H1 (cell line): ENCODE measurements around the gene CD300C. TPM values are rescaled to one million over a fixed set of nuclear protein-coding genes. Genes with fewer than 3 reads are reported as not detected.

ENCODE experiments used
- CTCF ChIA-PET: fragments of 300-600 bp; sonication (Branson Sonifier 250); formaldehyde crosslinking; loops from one replicate; lab custom pipeline; 2021; ENCODE audit not compliant: partially characterized antibody; lab: Charles Lee
- POLR2A ChIA-PET: fragments of 300-600 bp; sonication (Branson Sonifier 250); formaldehyde crosslinking; loops from one replicate; lab custom pipeline; 2021; ENCODE audit warnings: inconsistent platforms; ENCODE audit not compliant: partially characterized antibody; lab: Charles Lee
- DNase-seq, 2 experiments: peaks; one replicate each; pipeline versions ENCODE4 v3.0.0 to v3.0.0-alpha.2; 2010 to 2022; ENCODE audit warnings: low spot score in 2 of 2, low read depth in 1 of 2, mixed read lengths in 1 of 2
- FAIRE-seq: peaks from 2 replicates; lab custom pipeline; 2011; peaks lifted over from hg19 to GRCh38; lab: Jason Lieb, UNC
- H2AFZ ChIP-seq: 2 replicates; pipeline ENCODE4 v1.8.1; 2012; ENCODE audit warnings: low read length, inconsistent platforms
- H2AK5ac ChIP-seq: 2 replicates; pipeline ENCODE4 v1.6.1; 2013; ENCODE audit warnings: low read depth, low read length
- H2BK120ac ChIP-seq: replicated peaks from 2 replicates; pipeline ENCODE3; 2013; ENCODE audit warnings: low read depth, low read length, inconsistent platforms
- H2BK12ac ChIP-seq: 2 replicates; pipeline ENCODE4 v1.6.1; 2013; ENCODE audit warnings: low read depth, low read length
- H2BK15ac ChIP-seq: 2 replicates; pipeline ENCODE4 v1.6.1; 2013; ENCODE audit warnings: low read length
- H2BK20ac ChIP-seq: 2 replicates; pipeline ENCODE4 v1.6.1; 2013; ENCODE audit warnings: low read length
- H2BK5ac ChIP-seq: 2 replicates; pipeline ENCODE4 v1.6.1; 2013; ENCODE audit warnings: low read depth, low read length
- H3K14ac ChIP-seq: 2 replicates; pipeline ENCODE4 v1.6.1; 2013; ENCODE audit warnings: inconsistent platforms; ENCODE audit not compliant: insufficient read length
- H3K18ac ChIP-seq: 2 replicates; pipeline ENCODE4 v1.6.1; 2013; ENCODE audit warnings: low read length; ENCODE audit errors: extremely low read depth
- H3K23ac ChIP-seq: 2 replicates; pipeline ENCODE4 v1.6.1; 2013; ENCODE audit warnings: inconsistent platforms; ENCODE audit not compliant: insufficient read length
- H3K23me2 ChIP-seq: 2 replicates; pipeline ENCODE4 v1.6.1; 2013; ENCODE audit warnings: low read depth, low read length
- H3K27ac ChIP-seq: 2 replicates; pipeline ENCODE4 v1.6.1; 2011; ENCODE audit warnings: low read depth, low read length, inconsistent platforms
- H3K27me3 ChIP-seq, 4 experiments: replicated peaks in 1 of 4; 1 replicate in 1 of 4; 2 replicates in 3 of 4; pipeline versions ENCODE4 v1.6.1 to v1.8.1; 2011 to 2013; ENCODE audit warnings: low read length in 3 of 4, mild to moderate bottlenecking in 3 of 4, inconsistent platforms in 2 of 4, mixed read lengths in 2 of 4, moderate library complexity in 1 of 4; ENCODE audit not compliant: control insufficient read depth in 3 of 4, insufficient read depth in 3 of 4; ENCODE audit errors: extremely low read depth in 1 of 4
- H3K36me3 ChIP-seq, 4 experiments: 2 replicates each; pipeline versions ENCODE4 v1.6.1 to v1.8.1; 2011 to 2013; ENCODE audit warnings: mild to moderate bottlenecking in 4 of 4, low read length in 3 of 4, moderate library complexity in 2 of 4, control low read depth in 1 of 4, inconsistent platforms in 1 of 4; ENCODE audit not compliant: insufficient read depth in 4 of 4, control insufficient read depth in 2 of 4
- H3K4ac ChIP-seq: replicated peaks from 2 replicates; pipeline ENCODE3; 2013; ENCODE audit warnings: low read length, low read depth, mixed read lengths, inconsistent platforms; ENCODE audit not compliant: insufficient read length
- H3K4me1 ChIP-seq, 4 experiments: replicated peaks in 1 of 4; 1 replicate in 1 of 4; 2 replicates in 3 of 4; pipeline versions ENCODE4 v1.6.1 to v1.8.1; 2011 to 2013; ENCODE audit warnings: low read length in 3 of 4, inconsistent platforms in 2 of 4, mixed read lengths in 1 of 4; ENCODE audit not compliant: insufficient read depth in 4 of 4, control insufficient read depth in 3 of 4
- H3K4me2 ChIP-seq, 2 experiments: 2 replicates each; pipeline versions ENCODE4 v1.6.1 to v1.8.1; 2011 to 2013; ENCODE audit warnings: low read depth in 2 of 2, low read length in 2 of 2, control low read depth in 1 of 2, inconsistent platforms in 1 of 2, mild to moderate bottlenecking in 1 of 2; ENCODE audit not compliant: insufficient read depth in 1 of 2
- H3K4me3 ChIP-seq, 4 experiments: fragments of 200-600, 300-600 bp in 1 of 4; sonication (generic), shearing (Covaris generic), sonication (Bioruptor Twin) in 1 of 4; 2 replicates each; pipeline versions ENCODE4 v1.5.1 to v1.8.1; 2011 to 2016; ENCODE audit warnings: low read length in 4 of 4, low read depth in 3 of 4, control low read depth in 2 of 4, inconsistent platforms in 2 of 4, mild to moderate bottlenecking in 2 of 4, mixed read lengths in 1 of 4, moderate library complexity in 1 of 4; ENCODE audit not compliant: insufficient read depth in 2 of 4; ENCODE audit errors: extremely low read depth in 1 of 4
- H3K56ac ChIP-seq: replicated peaks from 2 replicates; pipeline ENCODE3; 2013; ENCODE audit warnings: low read depth, mild to moderate bottlenecking, mixed read lengths, low read length, inconsistent platforms; ENCODE audit not compliant: insufficient read length
- H3K79me1 ChIP-seq: 2 replicates; pipeline ENCODE4 v1.6.1; 2013; ENCODE audit warnings: low read depth, low read length, control low read depth
- H3K79me2 ChIP-seq, 2 experiments: 2 replicates each; pipeline versions ENCODE4 v1.6.1 to v1.8.1; 2012 to 2013; ENCODE audit warnings: low read length in 2 of 2, mild to moderate bottlenecking in 2 of 2, inconsistent platforms in 1 of 2; ENCODE audit not compliant: insufficient read depth in 2 of 2, control insufficient read depth in 1 of 2
- H3K9ac ChIP-seq, 4 experiments: replicated peaks in 1 of 4; 1 replicate in 1 of 4; 2 replicates in 3 of 4; pipeline versions ENCODE4 v1.6.1 to v1.8.1; 2011 to 2013; ENCODE audit warnings: low read depth in 3 of 4, low read length in 3 of 4, control low read depth in 2 of 4, mild to moderate bottlenecking in 2 of 4, moderate library complexity in 2 of 4, inconsistent platforms in 1 of 4; ENCODE audit errors: extremely low read depth in 1 of 4
- H3K9me3 ChIP-seq, 2 experiments: 2 replicates each; pipeline versions ENCODE4 v1.6.1 to v1.8.1; 2012 to 2013; ENCODE audit warnings: mild to moderate bottlenecking in 2 of 2, moderate library complexity in 2 of 2, control low read depth in 1 of 2, inconsistent platforms in 1 of 2, low read depth in 1 of 2, low read length in 1 of 2, mixed read lengths in 1 of 2; ENCODE audit not compliant: insufficient read depth in 2 of 2
- H4K20me1 ChIP-seq, 2 experiments: replicated peaks in 1 of 2; 2 replicates each; pipeline versions ENCODE3 to v1.8.1; 2011 to 2013; ENCODE audit warnings: inconsistent platforms in 2 of 2, low read length in 2 of 2, mild to moderate bottlenecking in 1 of 2; ENCODE audit not compliant: insufficient read depth in 2 of 2, control insufficient read depth in 1 of 2
- H4K5ac ChIP-seq: 2 replicates; pipeline ENCODE4 v1.6.1; 2013; ENCODE audit warnings: low read length, low read depth, mixed read lengths, inconsistent platforms; ENCODE audit not compliant: insufficient read length
- H4K8ac ChIP-seq: 2 replicates; pipeline ENCODE4 v1.8.0; 2013; ENCODE audit warnings: mild to moderate bottlenecking, moderate library complexity, low read length, inconsistent platforms; ENCODE audit not compliant: insufficient read depth; ENCODE audit errors: extremely low read depth
- H4K91ac ChIP-seq: replicated peaks from 2 replicates; pipeline ENCODE3; 2013; ENCODE audit warnings: low read length, mixed read lengths, inconsistent platforms; ENCODE audit not compliant: insufficient read length
- BRCA1 ChIP-seq: IDR thresholded peaks from 2 replicates; pipeline ENCODE4 v1.6.1; 2012; ENCODE audit warnings: low read depth, low read length, improper control_type of control experiment
- CHD1 ChIP-seq: IDR thresholded peaks from 2 replicates; pipeline ENCODE4 v1.6.1; 2012; ENCODE audit warnings: low read depth, low read length, improper control_type of control experiment
- GTF2F1 ChIP-seq: IDR thresholded peaks from 2 replicates; pipeline ENCODE4 v1.6.1; 2012; ENCODE audit warnings: low read depth, low read length, improper control_type of control experiment, borderline replicate concordance
- RAD21 ChIP-seq, 2 experiments: IDR thresholded peaks in 1 of 2; conservative IDR thresholded peaks in 1 of 2; 2 replicates each; pipeline ENCODE4 v1.6.1; 2011; ENCODE audit warnings: low read depth in 2 of 2, low read length in 2 of 2, improper control_type of control experiment in 1 of 2, inconsistent platforms in 1 of 2, mild to moderate bottlenecking in 1 of 2, moderate library complexity in 1 of 2
- TBP ChIP-seq: IDR thresholded peaks from 2 replicates; pipeline ENCODE4 v1.6.1; 2011; ENCODE audit warnings: low read depth, low read length, improper control_type of control experiment
- WGBS, 2 experiments: shearing (Covaris generic) in 1 of 2; methylation state at CpG; one replicate each; pipeline versions ENCODE4 v1.1.6 to v1.1.7; 2013 to 2015; ENCODE audit warnings: low lambda C conversion rate in 2 of 2, mixed read lengths in 2 of 2, inconsistent platforms in 1 of 2, low coverage in 1 of 2, missing lambda C conversion rate in 1 of 2; ENCODE audit not compliant: insufficient replicate concordance in 2 of 2, insufficient coverage in 1 of 2, insufficient read length in 1 of 2; ENCODE audit errors: extremely low coverage in 1 of 2, missing lambda C conversion rate in 1 of 2; 5-methylcytosine and 5-hydroxymethylcytosine counted together
- polyA plus RNA-seq, 7 experiments: library from polyadenylated mRNA; depleted of rRNA in 3 of 7; stranded (reverse) in 5 of 7; unstranded in 2 of 7; fragments of >200 nt in 5 of 7; fragments of 200-250 nt in 2 of 7; gene quantifications; 1 replicate in 5 of 7; 2 replicates in 1 of 7; 4 replicates in 1 of 7; pipeline versions ENCODE4 v1.2.1 to v1.2.3, GENCODE V29; 2011 to 2013; ENCODE audit warnings: missing spikeins in 2 of 7, mixed read lengths in 2 of 7
- total RNA-seq: library from RNA; stranded (reverse); fragmentation: NEBNext Ultra II Directional; extraction: Animal tissue kit (Norgen Biotek cat#: 25700); gene quantifications from 2 replicates; pipeline ENCODE4 v1.2.1, GENCODE V29; 2021
- TF ChIP-seq, protein P1 (sequence below): IDR thresholded peaks from 2 replicates; pipeline ENCODE4 v1.6.1; 2012; ENCODE audit warnings: inconsistent platforms

The CD300C gene
- total and polyA plus RNA-seq, 2 of the 8 experiments (the other 6 are each of a cell fraction or from before 2014, with no cell fraction given) = not detected

DNA sequence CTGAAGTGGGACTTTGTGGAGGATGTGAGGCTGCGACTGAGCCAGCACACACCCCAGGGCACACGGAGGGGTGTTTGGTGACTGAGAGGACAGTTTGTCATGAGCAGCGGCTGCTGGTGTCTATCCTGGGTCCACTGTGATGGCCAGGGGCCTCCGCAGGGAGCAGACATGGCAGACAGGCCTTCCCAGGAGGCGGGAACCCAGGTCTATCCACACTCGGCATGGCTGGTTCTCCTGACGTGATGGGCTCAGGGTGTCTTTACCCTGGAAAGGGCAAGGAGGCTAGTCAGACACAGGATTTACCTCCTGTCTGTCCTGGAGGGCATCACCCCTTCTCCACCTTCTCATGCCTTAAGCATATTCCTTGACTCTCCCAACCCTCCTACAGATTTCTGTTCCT, 671 bp upstream of the CD300C start:
- no peak overlapping the region for H4K5ac ChIP-seq
- H2BK120ac ChIP-seq = no peak overlapping the region
- no peaks in the 10 kb centered on the region for H3K4me1 ChIP-seq
- POLR2A ChIA-PET = no interaction called here
- peaks cover 0 to 2% of the 10 kb centered on the region in 2 experiments for H4K20me1 ChIP-seq
- H3K79me1 ChIP-seq = no peaks in the 10 kb centered on the region; the same call in 1 of the 2 replicates
- no peaks in the 10 kb centered on the region; a peak in 1 of 7 replicates for H3K27me3 ChIP-seq
- no peak overlapping the region for H2BK12ac ChIP-seq
- H3K23me2 ChIP-seq = 0 out of 2 replicates have a peak, but pooled peaks cover 2% of the 10 kb centered on the region
- no peak overlapping the region for H3K14ac ChIP-seq
- H2BK20ac ChIP-seq = no peak overlapping the region
- H4K91ac ChIP-seq = no peak overlapping the region
- H3K18ac ChIP-seq = no peak overlapping the region
- no peak overlapping the region for H3K4me3 ChIP-seq
- H2BK5ac ChIP-seq = no peak overlapping the region
- 94% methylated on average over 7 of the region's 7 CpGs; no CpG with 5 or more reads in 1 of the 2 experiments for WGBS, 2 experiments
- CTCF ChIA-PET = no interaction called here
- no peak for DNase-seq
- no peak for FAIRE-seq
- no peak overlapping the region for H4K8ac ChIP-seq
- no peak overlapping the region for H3K4me2 ChIP-seq
- H2BK15ac ChIP-seq = no peak overlapping the region
- no peak overlapping the region for H2AFZ ChIP-seq
- no peak overlapping the region for H3K9ac ChIP-seq
- H3K27ac ChIP-seq = no peak overlapping the region
- no peak overlapping the region for H3K4ac ChIP-seq
- TF ChIP-seq CHD1 = no peak
- no peak for TF ChIP-seq BRCA1
- TF ChIP-seq, protein P1, sequence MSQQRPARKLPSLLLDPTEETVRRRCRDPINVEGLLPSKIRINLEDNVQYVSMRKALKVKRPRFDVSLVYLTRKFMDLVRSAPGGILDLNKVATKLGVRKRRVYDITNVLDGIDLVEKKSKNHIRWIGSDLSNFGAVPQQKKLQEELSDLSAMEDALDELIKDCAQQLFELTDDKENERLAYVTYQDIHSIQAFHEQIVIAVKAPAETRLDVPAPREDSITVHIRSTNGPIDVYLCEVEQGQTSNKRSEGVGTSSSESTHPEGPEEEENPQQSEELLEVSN = no peak
- TF ChIP-seq TBP = no peak
- TF ChIP-seq GTF2F1 = no peak
- TF ChIP-seq RAD21 (IDR thresholded peaks at IDR 0.05 in 1 of 2, conservative IDR thresholded peaks at IDR 0.05 in 1 of 2; ENCODE audit: low read depth in 2 of 2, low read length in 2 of 2) = no peak
- no peak overlapping the region for H3K56ac ChIP-seq
- no peaks in the 10 kb centered on the region for H3K79me2 ChIP-seq
- H3K36me3 ChIP-seq = no peaks in the 10 kb centered on the region
- H3K9me3 ChIP-seq = no peaks in the 10 kb centered on the region
- H3K23ac ChIP-seq = no peak overlapping the region
- no peak overlapping the region for H2AK5ac ChIP-seq
